ENCODE data around the gene ST3GAL3. TPM values are rescaled to one million over a fixed set of nuclear protein-coding genes. Genes with fewer than 3 reads are reported as not detected.

The ST3GAL3 gene
- total RNA-seq, 1 donor from 2014 or later = 14.9 TPM

DNA sequence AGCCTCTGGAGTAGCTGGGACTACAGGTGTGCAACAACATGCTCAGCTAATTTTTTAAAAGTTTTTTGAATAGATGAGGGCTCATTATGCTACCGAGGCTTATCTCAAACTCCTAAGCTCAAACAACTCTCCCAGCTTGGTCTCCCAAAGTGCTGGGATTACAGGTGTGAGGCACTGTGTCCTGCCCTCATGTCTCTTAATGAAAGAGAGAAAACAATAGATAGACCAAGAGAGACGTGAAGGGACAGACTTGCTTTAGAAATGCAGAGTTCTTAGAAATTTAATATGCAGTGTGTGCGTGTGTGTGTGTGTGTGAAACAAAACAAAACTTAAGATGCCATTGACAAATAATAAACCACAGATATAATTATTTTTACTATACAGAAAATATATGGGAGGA is 105.2 kb downstream of the ST3GAL3 start:
- Mint-ChIP-seq H3K4me1 (ENCODE audit: unreplicated experiment) (no peaks in the 10 kb centered on the region), H3K27me3 (ENCODE audit: unreplicated experiment) (peaks cover 5% of the 10 kb centered on the region), H3K27ac (ENCODE audit: unreplicated experiment) (no peak overlapping the region), H3K4me3 (ENCODE audit: unreplicated experiment) (no peak overlapping the region), H3K9me3 (ENCODE audit: unreplicated experiment) (no peaks in the 10 kb centered on the region), H3K36me3 (ENCODE audit: low read depth, unreplicated experiment) (peaks cover 13% of the 10 kb centered on the region)
- no peak for DNase-seq (ENCODE audit: low spot score)
- TF ChIP-seq, protein P1, sequence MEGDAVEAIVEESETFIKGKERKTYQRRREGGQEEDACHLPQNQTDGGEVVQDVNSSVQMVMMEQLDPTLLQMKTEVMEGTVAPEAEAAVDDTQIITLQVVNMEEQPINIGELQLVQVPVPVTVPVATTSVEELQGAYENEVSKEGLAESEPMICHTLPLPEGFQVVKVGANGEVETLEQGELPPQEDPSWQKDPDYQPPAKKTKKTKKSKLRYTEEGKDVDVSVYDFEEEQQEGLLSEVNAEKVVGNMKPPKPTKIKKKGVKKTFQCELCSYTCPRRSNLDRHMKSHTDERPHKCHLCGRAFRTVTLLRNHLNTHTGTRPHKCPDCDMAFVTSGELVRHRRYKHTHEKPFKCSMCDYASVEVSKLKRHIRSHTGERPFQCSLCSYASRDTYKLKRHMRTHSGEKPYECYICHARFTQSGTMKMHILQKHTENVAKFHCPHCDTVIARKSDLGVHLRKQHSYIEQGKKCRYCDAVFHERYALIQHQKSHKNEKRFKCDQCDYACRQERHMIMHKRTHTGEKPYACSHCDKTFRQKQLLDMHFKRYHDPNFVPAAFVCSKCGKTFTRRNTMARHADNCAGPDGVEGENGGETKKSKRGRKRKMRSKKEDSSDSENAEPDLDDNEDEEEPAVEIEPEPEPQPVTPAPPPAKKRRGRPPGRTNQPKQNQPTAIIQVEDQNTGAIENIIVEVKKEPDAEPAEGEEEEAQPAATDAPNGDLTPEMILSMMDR (IDR thresholded peaks at IDR 0.05; ENCODE audit: unreplicated experiment) = no peak

DNA sequence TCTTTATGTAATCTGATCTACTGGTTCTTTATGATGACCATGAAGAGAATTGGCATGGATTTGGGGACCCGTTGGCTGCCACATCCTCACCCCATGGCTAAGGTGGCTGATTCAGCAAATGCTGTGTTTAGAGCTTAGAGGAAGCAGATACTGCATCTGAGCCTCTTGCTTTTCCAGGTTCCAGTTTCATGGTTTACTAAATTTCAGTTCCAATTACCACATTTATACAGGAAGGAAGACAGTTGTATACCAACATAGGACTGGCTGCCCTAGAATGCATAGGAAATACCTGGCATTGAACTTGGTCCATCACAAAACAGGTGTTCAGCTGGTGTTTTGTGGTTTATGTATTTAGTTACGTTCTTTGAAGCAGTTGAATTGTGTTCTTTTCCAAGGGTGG is 107.1 kb downstream of the ST3GAL3 start:
- Mint-ChIP-seq H3K9me3 (ENCODE audit: unreplicated experiment) (no peaks in the 10 kb centered on the region), H3K4me3 (ENCODE audit: unreplicated experiment) (no peak overlapping the region), H3K36me3 (ENCODE audit: low read depth, unreplicated experiment) (peaks cover 8% of the 10 kb centered on the region), H3K27me3 (ENCODE audit: unreplicated experiment) (peaks cover 4% of the 10 kb centered on the region), H3K27ac (ENCODE audit: unreplicated experiment) (no peak overlapping the region), H3K4me1 (ENCODE audit: unreplicated experiment) (no peaks in the 10 kb centered on the region)
- TF ChIP-seq, protein P1 (IDR thresholded peaks at IDR 0.05; ENCODE audit: unreplicated experiment) = no peak
- no peak for DNase-seq (ENCODE audit: low spot score)

DNA sequence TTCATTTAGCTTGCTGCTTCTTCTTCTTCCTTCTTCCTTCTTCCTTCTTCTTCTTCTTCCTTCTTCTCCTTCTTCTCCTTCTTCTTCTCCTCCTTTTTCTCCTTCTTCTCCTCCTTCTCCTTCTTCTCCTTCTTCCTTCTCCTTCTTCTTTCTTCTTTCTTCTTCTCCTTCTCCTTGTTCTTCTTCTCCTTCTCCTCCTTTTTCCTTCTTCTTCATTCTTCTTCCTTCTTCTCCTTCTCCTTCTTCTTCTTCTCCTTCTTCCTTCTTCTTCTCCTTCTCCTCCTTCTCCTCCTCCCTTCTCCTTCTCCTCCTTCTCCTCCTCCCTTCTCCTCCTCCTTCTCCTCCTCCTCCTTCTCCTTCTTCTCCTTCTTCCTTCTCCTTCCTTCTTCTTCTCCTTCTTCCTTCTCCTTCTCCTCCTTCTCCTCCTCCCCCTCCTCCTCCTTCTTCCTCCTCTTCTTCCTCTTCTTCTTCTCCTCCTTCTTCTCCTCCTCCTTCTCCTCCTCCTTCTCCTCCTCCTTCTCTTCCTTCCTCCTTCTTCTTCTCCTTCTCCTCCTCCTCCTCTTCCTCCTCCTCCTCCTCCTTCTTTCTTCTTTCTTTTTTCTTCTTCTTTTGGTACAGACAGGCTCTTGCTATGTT is 110.1 kb downstream of the ST3GAL3 start:
- H3K36me3 Mint-ChIP-seq (ENCODE audit: low read depth, unreplicated experiment) = peaks cover 14% of the 10 kb centered on the region
- H3K4me3 Mint-ChIP-seq (ENCODE audit: unreplicated experiment) = no peak overlapping the region
- TF ChIP-seq, protein P1 (IDR thresholded peaks at IDR 0.05; ENCODE audit: unreplicated experiment) = no peak
- peaks cover 11% of the 10 kb centered on the region for H3K4me1 Mint-ChIP-seq (ENCODE audit: unreplicated experiment)
- peaks cover 4% of the 10 kb centered on the region for H3K27me3 Mint-ChIP-seq (ENCODE audit: unreplicated experiment)
- H3K9me3 Mint-ChIP-seq (ENCODE audit: unreplicated experiment) = no peaks in the 10 kb centered on the region
- no peak overlapping the region for H3K27ac Mint-ChIP-seq (ENCODE audit: unreplicated experiment)
- DNase-seq (ENCODE audit: low spot score) = no peak

DNA sequence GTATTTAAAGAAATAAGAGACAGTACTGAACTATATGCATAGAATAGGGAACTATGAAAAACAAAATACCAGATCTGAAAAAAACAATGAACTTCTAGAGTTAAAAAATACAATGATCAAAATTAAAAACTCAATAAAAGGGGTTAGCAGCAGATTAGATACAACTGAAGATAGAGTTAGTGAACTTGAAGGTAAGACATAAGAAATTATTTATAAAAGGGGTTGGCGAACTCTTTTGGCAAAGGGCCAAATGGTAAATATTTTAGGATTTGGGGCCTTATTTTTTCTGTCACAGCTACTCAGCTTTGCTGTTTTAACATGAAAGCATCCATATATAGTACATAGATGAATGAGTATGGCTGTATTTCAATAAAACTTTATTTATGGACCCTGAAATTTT is 111.4 kb downstream of the ST3GAL3 start:
- H3K27me3 Mint-ChIP-seq (ENCODE audit: unreplicated experiment) = peaks cover 1% of the 10 kb centered on the region
- H3K4me1 Mint-ChIP-seq (ENCODE audit: unreplicated experiment) = peaks cover 11% of the 10 kb centered on the region
- no peak overlapping the region for H3K27ac Mint-ChIP-seq (ENCODE audit: unreplicated experiment)
- no peak for DNase-seq (ENCODE audit: low spot score)
- H3K9me3 Mint-ChIP-seq (ENCODE audit: unreplicated experiment) = no peaks in the 10 kb centered on the region
- H3K36me3 Mint-ChIP-seq (ENCODE audit: low read depth, unreplicated experiment) = peaks cover 14% of the 10 kb centered on the region
- TF ChIP-seq, protein P1 (IDR thresholded peaks at IDR 0.05; ENCODE audit: unreplicated experiment) = no peak
- no peak overlapping the region for H3K4me3 Mint-ChIP-seq (ENCODE audit: unreplicated experiment)

DNA sequence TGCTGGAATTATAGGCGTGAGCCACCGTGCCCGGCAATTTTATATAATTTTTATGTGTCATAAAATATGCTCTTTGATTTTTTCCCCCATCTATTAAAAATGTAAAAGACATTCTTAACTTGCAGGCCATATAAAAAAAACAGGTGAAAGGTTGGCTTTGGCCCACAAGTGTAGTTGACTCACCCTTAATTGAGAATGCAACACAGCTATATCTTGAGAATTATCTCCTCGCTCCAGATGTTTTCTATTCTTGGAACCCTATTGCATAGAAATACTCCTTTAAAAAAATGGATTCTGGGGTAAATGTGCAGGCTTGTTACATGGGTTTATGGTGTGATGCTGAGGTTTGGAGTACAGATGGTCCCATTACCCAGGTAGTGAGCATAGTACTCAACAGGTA is 112.0 kb downstream of the ST3GAL3 start:
- no peak overlapping the region for H3K4me3 Mint-ChIP-seq (ENCODE audit: unreplicated experiment)
- DNase-seq (ENCODE audit: low spot score) = no peak
- H3K27ac Mint-ChIP-seq (ENCODE audit: unreplicated experiment) = no peak overlapping the region
- TF ChIP-seq, protein P1 (IDR thresholded peaks at IDR 0.05; ENCODE audit: unreplicated experiment) = no peak
- no peaks in the 10 kb centered on the region for H3K27me3 Mint-ChIP-seq (ENCODE audit: unreplicated experiment)
- H3K4me1 Mint-ChIP-seq (ENCODE audit: unreplicated experiment) = peaks cover 11% of the 10 kb centered on the region
- peaks cover 14% of the 10 kb centered on the region for H3K36me3 Mint-ChIP-seq (ENCODE audit: low read depth, unreplicated experiment)
- no peaks in the 10 kb centered on the region for H3K9me3 Mint-ChIP-seq (ENCODE audit: unreplicated experiment)

Data from endothelial cell (in vitro differentiated cells).